Keratinocyte (primary cell): ENCODE results near the gene PHACTR2. TPM values are rescaled to one million over a fixed set of nuclear protein-coding genes. Genes with fewer than 3 reads are reported as not detected.
"Not testable (repeated sequence)": the region's sequence is repeated elsewhere in the genome, so short reads cannot be mapped to it uniquely, and the experiment has no call there.

ENCODE experiments used
- DNase-seq: peaks from one replicate; pipeline ENCODE4 v3.0.0-alpha.2; 2011; ENCODE audit warnings: low read depth, missing footprints, low spot score
- FAIRE-seq: peaks from 2 replicates; lab custom pipeline; 2011; peaks lifted over from hg19 to GRCh38; lab: Jason Lieb, UNC
- H2AFZ ChIP-seq: 2 replicates; pipeline ENCODE4 v1.6.0; 2012; ENCODE audit warnings: low read length, control low read depth, inconsistent platforms; ENCODE audit not compliant: control insufficient read depth
- H3K27ac ChIP-seq: 2 replicates; pipeline ENCODE4 v1.5.1; 2011; ENCODE audit warnings: low read length; ENCODE audit not compliant: control insufficient read depth, insufficient read depth
- H3K27me3 ChIP-seq: 3 replicates; pipeline ENCODE4 v1.6.0; 2011; ENCODE audit warnings: low read length; ENCODE audit not compliant: control insufficient read depth, insufficient read depth; ENCODE audit errors: extremely low read depth
- H3K36me3 ChIP-seq, 2 experiments: 2 replicates in 1 of 2; 3 replicates in 1 of 2; pipeline ENCODE4 v1.5.1; 2011; ENCODE audit warnings: low read length in 2 of 2, mild to moderate bottlenecking in 1 of 2; ENCODE audit not compliant: control insufficient read depth in 2 of 2, insufficient read depth in 2 of 2; ENCODE audit errors: extremely low read depth in 1 of 2
- H3K4me1 ChIP-seq: 3 replicates; pipeline ENCODE4 v1.5.1; 2011; ENCODE audit warnings: low read length; ENCODE audit not compliant: control insufficient read depth, insufficient read depth; ENCODE audit errors: extremely low read depth
- H3K4me2 ChIP-seq: 3 replicates; pipeline ENCODE4 v1.6.0; 2011; ENCODE audit warnings: low read depth, low read length; ENCODE audit not compliant: control insufficient read depth, insufficient read depth; ENCODE audit errors: extremely low read depth
- H3K4me3 ChIP-seq, 3 experiments: fragments of 200-600 bp in 1 of 3; sonication (generic) in 1 of 3; 2 replicates in 2 of 3; 3 replicates in 1 of 3; pipeline ENCODE4 v1.5.1; 2011 to 2016; ENCODE audit warnings: low read length in 3 of 3, mild to moderate bottlenecking in 3 of 3, control low read depth in 2 of 3, inconsistent platforms in 1 of 3, low read depth in 1 of 3, mixed read lengths in 1 of 3, mixed run types in 1 of 3, moderate library complexity in 1 of 3; ENCODE audit not compliant: control insufficient read depth in 2 of 3, insufficient read depth in 2 of 3; ENCODE audit errors: extremely low read depth in 1 of 3
- H3K79me2 ChIP-seq: 2 replicates; pipeline ENCODE4 v1.6.0; 2012; ENCODE audit warnings: low read length; ENCODE audit not compliant: control insufficient read depth, insufficient read depth
- H3K9ac ChIP-seq: 3 replicates; pipeline ENCODE4 v1.6.0; 2011; ENCODE audit warnings: low read length; ENCODE audit not compliant: control insufficient read depth, insufficient read depth; ENCODE audit errors: extremely low read depth
- H3K9me1 ChIP-seq: 3 replicates; pipeline ENCODE4 v1.6.0; 2011; ENCODE audit warnings: low read length; ENCODE audit not compliant: control insufficient read depth, insufficient read depth; ENCODE audit errors: extremely low read depth
- H3K9me3 ChIP-seq: 2 replicates; pipeline ENCODE4 v1.5.1; 2012; ENCODE audit warnings: low read depth, low read length; ENCODE audit not compliant: control insufficient read depth
- H4K20me1 ChIP-seq: 3 replicates; pipeline ENCODE4 v1.6.0; 2011; ENCODE audit warnings: low read length; ENCODE audit not compliant: control insufficient read depth, insufficient read depth; ENCODE audit errors: extremely low read depth
- EZH2 ChIP-seq: IDR thresholded peaks from one replicate; pipeline ENCODE4 v1.6.1; 2012; ENCODE audit warnings: inconsistent platforms, mild to moderate bottlenecking, low read length, moderate library complexity
- dilution Hi-C: fragments of 300-500 bp; cut with MboI; formaldehyde crosslinking; loops from one replicate; pipeline ENCODE4 v1.7.0; 2020; ENCODE audit warnings: low sequenced_read_pairs; ENCODE audit not compliant: extremely low pct_ligation_motif_present
- polyA plus RNA-seq, 5 experiments: library from polyadenylated mRNA; depleted of rRNA in 3 of 5; stranded (reverse) in 3 of 5; stranded (forward) in 1 of 5; unstranded in 1 of 5; fragments of >200 nt; gene quantifications; 1 replicate in 1 of 5; 2 replicates in 3 of 5; 3 replicates in 1 of 5; pipeline versions ENCODE4 v1.2.1 to v1.2.3, GENCODE V29; 2011 to 2012; ENCODE audit warnings: missing spikeins in 2 of 5, low read depth in 1 of 5, low replicate concordance in 1 of 5
- TF ChIP-seq, protein P1 (sequence below), 3 experiments: IDR thresholded peaks in 1 of 3; conservative IDR thresholded peaks in 1 of 3; optimal IDR thresholded peaks in 1 of 3; 2 replicates in 2 of 3; 3 replicates in 1 of 3; pipeline versions ENCODE3 to v1.5.1; 2011; ENCODE audit warnings: low read length in 3 of 3, mild to moderate bottlenecking in 3 of 3, moderate library complexity in 2 of 3, control low read depth in 1 of 3, inconsistent platforms in 1 of 3; ENCODE audit not compliant: insufficient read depth in 2 of 3; ENCODE audit errors: extremely low read depth in 1 of 3

The PHACTR2 gene
- polyA plus RNA-seq, 1 donor (not counting 4 experiments of a cell fraction or from before 2014, with no cell fraction given) = 9.4 TPM

DNA sequence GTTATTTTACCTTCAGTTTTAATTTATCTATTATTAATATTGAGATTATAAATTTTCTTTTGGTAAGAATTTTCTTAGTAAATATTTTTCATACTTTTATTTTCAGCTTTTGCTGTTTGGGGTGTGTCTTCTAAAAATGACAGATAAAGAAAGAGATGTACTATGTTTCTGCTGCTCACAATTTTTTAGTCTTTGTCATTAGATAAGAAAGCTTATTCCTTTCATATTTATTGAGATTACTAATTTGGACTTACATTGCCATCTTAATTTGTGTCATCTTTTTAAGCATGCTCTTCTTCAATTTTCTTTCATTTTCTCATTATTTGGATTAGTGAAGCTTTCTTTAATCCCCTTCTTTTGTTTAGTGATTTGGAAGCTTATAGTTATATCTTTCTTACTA, 13.6 kb upstream of the PHACTR2 start:
- dilution Hi-C loops = no loop called here
- H3K4me1 ChIP-seq = no peaks in the 10 kb centered on the region
- H3K4me2 ChIP-seq = no peak overlapping the region
- H2AFZ ChIP-seq = no peak overlapping the region
- H3K9me3 ChIP-seq = no peaks in the 10 kb centered on the region
- no peaks in the 10 kb centered on the region for H3K79me2 ChIP-seq
- H3K9ac ChIP-seq = no peak overlapping the region
- no peak for FAIRE-seq
- H3K4me3 ChIP-seq = no peak overlapping the region
- no peak for DNase-seq
- H3K27me3 ChIP-seq = no peaks in the 10 kb centered on the region
- no peaks in the 10 kb centered on the region for H4K20me1 ChIP-seq
- no peak overlapping the region for H3K27ac ChIP-seq
- TF ChIP-seq, protein P1, sequence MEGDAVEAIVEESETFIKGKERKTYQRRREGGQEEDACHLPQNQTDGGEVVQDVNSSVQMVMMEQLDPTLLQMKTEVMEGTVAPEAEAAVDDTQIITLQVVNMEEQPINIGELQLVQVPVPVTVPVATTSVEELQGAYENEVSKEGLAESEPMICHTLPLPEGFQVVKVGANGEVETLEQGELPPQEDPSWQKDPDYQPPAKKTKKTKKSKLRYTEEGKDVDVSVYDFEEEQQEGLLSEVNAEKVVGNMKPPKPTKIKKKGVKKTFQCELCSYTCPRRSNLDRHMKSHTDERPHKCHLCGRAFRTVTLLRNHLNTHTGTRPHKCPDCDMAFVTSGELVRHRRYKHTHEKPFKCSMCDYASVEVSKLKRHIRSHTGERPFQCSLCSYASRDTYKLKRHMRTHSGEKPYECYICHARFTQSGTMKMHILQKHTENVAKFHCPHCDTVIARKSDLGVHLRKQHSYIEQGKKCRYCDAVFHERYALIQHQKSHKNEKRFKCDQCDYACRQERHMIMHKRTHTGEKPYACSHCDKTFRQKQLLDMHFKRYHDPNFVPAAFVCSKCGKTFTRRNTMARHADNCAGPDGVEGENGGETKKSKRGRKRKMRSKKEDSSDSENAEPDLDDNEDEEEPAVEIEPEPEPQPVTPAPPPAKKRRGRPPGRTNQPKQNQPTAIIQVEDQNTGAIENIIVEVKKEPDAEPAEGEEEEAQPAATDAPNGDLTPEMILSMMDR (optimal IDR thresholded peaks at IDR 0.05 in 1 of 3, IDR thresholded peaks at IDR 0.05 in 1 of 3, conservative IDR thresholded peaks at IDR 0.05 in 1 of 3; ENCODE audit: extremely low read depth in 1 of 3, insufficient read depth in 2 of 3, low read length in 3 of 3) = no peak
- TF ChIP-seq EZH2 = no peak
- H3K9me1 ChIP-seq = no peaks in the 10 kb centered on the region
- H3K36me3 ChIP-seq = no peaks in the 10 kb centered on the region

DNA sequence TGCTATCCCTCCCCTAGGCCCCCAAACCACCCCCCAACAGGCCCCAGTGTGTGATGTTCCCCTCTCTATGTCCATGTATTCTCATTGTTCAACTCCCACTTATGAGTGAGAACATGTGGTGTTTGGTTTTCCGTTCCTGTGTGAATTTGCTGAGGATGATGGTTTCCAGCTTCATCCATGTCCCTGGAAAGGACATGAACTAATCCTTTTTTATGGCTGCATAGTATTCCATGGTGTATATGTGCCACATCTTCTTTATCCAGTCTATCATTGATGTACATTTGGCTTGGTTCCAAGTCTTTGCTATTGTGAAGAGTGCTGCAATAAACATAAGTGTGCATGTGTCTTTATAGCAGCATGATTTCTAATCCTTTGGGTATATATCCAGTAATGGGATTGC, 11.8 kb upstream of the PHACTR2 start:
- H3K4me1 ChIP-seq, dilution Hi-C loops, H3K79me2 ChIP-seq, H3K9me1 ChIP-seq, H3K4me3 ChIP-seq, FAIRE-seq, H3K27me3 ChIP-seq, DNase-seq, H2AFZ ChIP-seq, H3K4me2 ChIP-seq, H3K27ac ChIP-seq, H3K36me3 ChIP-seq, H4K20me1 ChIP-seq, H3K9me3 ChIP-seq, H3K9ac ChIP-seq: not testable (repeated sequence)

DNA sequence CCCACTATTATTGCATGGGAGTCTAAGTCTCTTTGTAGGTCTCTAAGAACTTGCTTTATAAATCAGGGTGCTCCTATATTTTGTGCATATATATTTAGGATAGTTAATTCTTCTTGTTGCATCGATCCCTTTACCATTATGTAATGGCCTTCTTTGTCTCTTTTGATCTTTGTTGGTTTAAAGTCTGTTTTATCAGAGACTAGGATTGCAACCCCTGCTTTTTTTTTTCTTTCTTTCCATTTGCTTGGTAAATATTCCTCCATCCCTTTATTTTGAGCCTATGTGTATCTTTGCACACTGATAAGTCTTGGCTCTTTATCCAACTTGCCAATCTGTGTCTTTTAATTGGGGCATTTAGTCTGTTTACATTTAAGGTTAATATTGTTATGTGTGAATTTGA, 8.3 kb upstream of the PHACTR2 start:
- H3K4me1 ChIP-seq = peaks cover 17% of the 10 kb centered on the region
- H3K36me3 ChIP-seq, H4K20me1 ChIP-seq, H3K9me1 ChIP-seq, FAIRE-seq, DNase-seq, H2AFZ ChIP-seq, H3K9me3 ChIP-seq, H3K9ac ChIP-seq, H3K27me3 ChIP-seq, dilution Hi-C loops, H3K4me2 ChIP-seq, H3K27ac ChIP-seq, H3K4me3 ChIP-seq, H3K79me2 ChIP-seq: not testable (repeated sequence)
